HepG2 (cell line): Measurements from ENCODE around the gene ITIH1. TPM values are rescaled to one million over a fixed set of nuclear protein-coding genes. Genes with fewer than 3 reads are reported as not detected.

Source experiments
- ARNT ChIP-seq: fragments of 450-650 bp; IDR thresholded peaks from 2 replicates; pipeline ENCODE4 v1.6.1; 2017
- ATF2 ChIP-seq: sonication (generic); formaldehyde crosslinking; IDR thresholded peaks from 2 replicates; pipeline ENCODE4 v1.4.0; 2020; ENCODE audit warnings: missing genetic modification reagents
- FOXA1 ChIP-seq, 2 experiments: fragments of 450-650 bp in 1 of 2; sonication (generic) in 1 of 2; formaldehyde crosslinking in 1 of 2; IDR thresholded peaks; 2 replicates each; pipeline versions ENCODE4 v1.4.0 to v1.6.1; 2016 to 2020; ENCODE audit warnings: missing genetic modification reagents in 1 of 2
- GMEB1 ChIP-seq: sonication (generic); formaldehyde crosslinking; IDR thresholded peaks from 2 replicates; pipeline ENCODE4 v1.5.1; 2020; ENCODE audit warnings: missing genetic modification reagents, mild to moderate bottlenecking, borderline replicate concordance
- GMEB2 ChIP-seq: IDR thresholded peaks from 2 replicates; pipeline ENCODE4 v1.6.1; 2016; ENCODE audit warnings: missing biosample characterization, missing genetic modification reagents, low read depth
- NR3C1 ChIP-seq: sonication (generic); formaldehyde crosslinking; IDR thresholded peaks from 2 replicates; pipeline ENCODE4 v1.4.0; 2020; ENCODE audit warnings: missing genetic modification reagents
- POLR2A ChIP-seq, 2 experiments: IDR thresholded peaks; 2 replicates each; pipeline ENCODE4 v1.6.1; 2011; ENCODE audit warnings: low read depth in 2 of 2, low read length in 2 of 2, mild to moderate bottlenecking in 1 of 2, moderate library complexity in 1 of 2; ENCODE audit not compliant: insufficient read depth in 1 of 2
- TFDP2 ChIP-seq: sonication (generic); formaldehyde crosslinking; IDR thresholded peaks from 2 replicates; pipeline ENCODE4 v1.4.0; 2020; ENCODE audit warnings: missing genetic modification reagents
- ZFP36L2 ChIP-seq: sonication (generic); formaldehyde crosslinking; IDR thresholded peaks from 2 replicates; pipeline ENCODE4 v1.4.0; 2020; ENCODE audit warnings: missing genetic modification reagents
- ZFY ChIP-seq: sonication (generic); formaldehyde crosslinking; IDR thresholded peaks from 2 replicates; pipeline ENCODE4 v1.4.0; 2020; ENCODE audit warnings: missing genetic modification reagents
- ZMYM4 ChIP-seq: sonication (generic); formaldehyde crosslinking; IDR thresholded peaks from 2 replicates; pipeline ENCODE4 v1.8.1; 2023; ENCODE audit warnings: mild to moderate bottlenecking, missing genetic modification reagents
- ZNF704 ChIP-seq: sonication (generic); formaldehyde crosslinking; IDR thresholded peaks from 2 replicates; pipeline ENCODE4 v1.8.1; 2023; ENCODE audit warnings: mild to moderate bottlenecking, inconsistent platforms, moderate library complexity, missing genetic modification reagents, borderline replicate concordance
- ZNF788 ChIP-seq: sonication (generic); formaldehyde crosslinking; IDR thresholded peaks from 2 replicates; pipeline ENCODE4 v1.5.0; 2020; ENCODE audit warnings: mild to moderate bottlenecking, missing genetic modification reagents, borderline replicate concordance
- polyA plus RNA-seq, 8 experiments: library from polyadenylated mRNA; depleted of rRNA in 3 of 8; stranded (reverse) in 7 of 8; unstranded in 1 of 8; fragments of >200 nt; fragmentation: Illumina TruSeq in 4 of 8; extraction: Trizol in 4 of 8; gene quantifications; 2 replicates each; pipeline versions ENCODE4 v1.2.1 to v1.2.3, GENCODE V29; 2011 to 2016; ENCODE audit warnings: low read depth in 4 of 8, missing spikeins in 1 of 8, mixed read lengths in 1 of 8; ENCODE audit not compliant: insufficient read depth in 1 of 8
- total RNA-seq, 5 experiments: library from RNA; depleted of rRNA; stranded (reverse); fragments of >200 nt; fragmentation: Illumina TruSeq; extraction: Trizol; gene quantifications; 2 replicates each; pipeline ENCODE4 v1.2.3, GENCODE V29; 2016; ENCODE audit warnings: low read depth in 1 of 5
- TF ChIP-seq, protein P1 (sequence below): sonication (generic); formaldehyde crosslinking; IDR thresholded peaks from 2 replicates; pipeline ENCODE4 v1.4.0; 2020; ENCODE audit warnings: mild to moderate bottlenecking, missing genetic modification reagents
- TF ChIP-seq, protein P2 (sequence below): IDR thresholded peaks from 2 replicates; pipeline ENCODE4 v1.4.0; 2020; ENCODE audit warnings: mild to moderate bottlenecking, missing genetic modification reagents

ITIH1 gene
- total and polyA plus RNA-seq, 2 of the 13 experiments (the other 11 are each of a cell fraction or from before 2014, with no cell fraction given) = 12.3 to 19.6 TPM

DNA sequence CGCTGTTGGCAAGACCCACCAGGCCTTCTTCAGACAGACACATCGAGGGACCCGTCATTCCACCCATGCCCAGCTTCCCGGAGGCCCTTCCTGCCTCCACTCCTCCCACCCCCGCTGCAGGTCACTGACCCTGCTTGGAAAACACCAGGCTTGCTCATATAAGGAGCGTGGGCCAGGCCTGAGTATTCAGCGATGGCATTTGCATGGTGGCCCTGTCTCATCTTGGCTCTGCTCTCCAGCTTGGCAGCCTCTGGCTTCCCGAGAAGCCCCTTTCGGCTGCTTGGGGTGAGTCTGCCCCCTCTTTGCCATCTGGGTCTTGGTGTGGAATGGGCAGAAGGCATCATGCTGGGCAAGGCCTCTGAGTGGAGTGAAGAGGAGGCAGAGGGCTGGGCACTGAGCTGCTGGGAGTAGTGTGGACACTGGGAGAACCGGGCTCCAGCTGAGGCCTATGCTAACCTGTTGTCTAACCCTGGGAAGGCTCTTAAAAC, 17.3 kb downstream of the ITIH1 start, which contains the start of gene ITIH3 (continued):
- TF ChIP-seq ATF2 (CRISPR knock-in tag) (0 out of 2 replicates have a peak, but pooled peaks have one; percentile 0), GMEB2 (CRISPR knock-in tag) (no peak), ARNT (no peak), POLR2A (IDR thresholded peaks at IDR 0.05; ENCODE audit: insufficient read depth in 1 of 2, low read depth in 2 of 2, low read length in 2 of 2) (peak in 1 of 2 experiments; percentile 66; a peak in 2 of 4 replicates), ZFY (CRISPR knock-in tag) (peak; percentile 80), TFDP2 (CRISPR knock-in tag) (0 out of 2 replicates have a peak, but pooled peaks have one; percentile 10), ZMYM4 (peak; percentile 63; the same call in 1 of the 2 replicates), GMEB1 (peak; percentile 44; the same call in 1 of the 2 replicates), ZNF788 (CRISPR knock-in tag) (0 out of 2 replicates have a peak, but pooled peaks have one; percentile 20), ZNF704 (no peak), FOXA1 (IDR thresholded peaks at IDR 0.05) (no peak), FOXA1 (CRISPR knock-in tag; IDR thresholded peaks at IDR 0.05) (0 out of 2 replicates have a peak, but pooled peaks have one; percentile 21), ZFP36L2 (no peak), NR3C1 (CRISPR knock-in tag) (no peak)
- TF ChIP-seq, protein P1, sequence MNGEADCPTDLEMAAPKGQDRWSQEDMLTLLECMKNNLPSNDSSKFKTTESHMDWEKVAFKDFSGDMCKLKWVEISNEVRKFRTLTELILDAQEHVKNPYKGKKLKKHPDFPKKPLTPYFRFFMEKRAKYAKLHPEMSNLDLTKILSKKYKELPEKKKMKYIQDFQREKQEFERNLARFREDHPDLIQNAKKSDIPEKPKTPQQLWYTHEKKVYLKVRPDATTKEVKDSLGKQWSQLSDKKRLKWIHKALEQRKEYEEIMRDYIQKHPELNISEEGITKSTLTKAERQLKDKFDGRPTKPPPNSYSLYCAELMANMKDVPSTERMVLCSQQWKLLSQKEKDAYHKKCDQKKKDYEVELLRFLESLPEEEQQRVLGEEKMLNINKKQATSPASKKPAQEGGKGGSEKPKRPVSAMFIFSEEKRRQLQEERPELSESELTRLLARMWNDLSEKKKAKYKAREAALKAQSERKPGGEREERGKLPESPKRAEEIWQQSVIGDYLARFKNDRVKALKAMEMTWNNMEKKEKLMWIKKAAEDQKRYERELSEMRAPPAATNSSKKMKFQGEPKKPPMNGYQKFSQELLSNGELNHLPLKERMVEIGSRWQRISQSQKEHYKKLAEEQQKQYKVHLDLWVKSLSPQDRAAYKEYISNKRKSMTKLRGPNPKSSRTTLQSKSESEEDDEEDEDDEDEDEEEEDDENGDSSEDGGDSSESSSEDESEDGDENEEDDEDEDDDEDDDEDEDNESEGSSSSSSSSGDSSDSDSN (CRISPR knock-in tag) = 0 out of 2 replicates have a peak, but pooled peaks have one; percentile 22
- TF ChIP-seq, protein P2, sequence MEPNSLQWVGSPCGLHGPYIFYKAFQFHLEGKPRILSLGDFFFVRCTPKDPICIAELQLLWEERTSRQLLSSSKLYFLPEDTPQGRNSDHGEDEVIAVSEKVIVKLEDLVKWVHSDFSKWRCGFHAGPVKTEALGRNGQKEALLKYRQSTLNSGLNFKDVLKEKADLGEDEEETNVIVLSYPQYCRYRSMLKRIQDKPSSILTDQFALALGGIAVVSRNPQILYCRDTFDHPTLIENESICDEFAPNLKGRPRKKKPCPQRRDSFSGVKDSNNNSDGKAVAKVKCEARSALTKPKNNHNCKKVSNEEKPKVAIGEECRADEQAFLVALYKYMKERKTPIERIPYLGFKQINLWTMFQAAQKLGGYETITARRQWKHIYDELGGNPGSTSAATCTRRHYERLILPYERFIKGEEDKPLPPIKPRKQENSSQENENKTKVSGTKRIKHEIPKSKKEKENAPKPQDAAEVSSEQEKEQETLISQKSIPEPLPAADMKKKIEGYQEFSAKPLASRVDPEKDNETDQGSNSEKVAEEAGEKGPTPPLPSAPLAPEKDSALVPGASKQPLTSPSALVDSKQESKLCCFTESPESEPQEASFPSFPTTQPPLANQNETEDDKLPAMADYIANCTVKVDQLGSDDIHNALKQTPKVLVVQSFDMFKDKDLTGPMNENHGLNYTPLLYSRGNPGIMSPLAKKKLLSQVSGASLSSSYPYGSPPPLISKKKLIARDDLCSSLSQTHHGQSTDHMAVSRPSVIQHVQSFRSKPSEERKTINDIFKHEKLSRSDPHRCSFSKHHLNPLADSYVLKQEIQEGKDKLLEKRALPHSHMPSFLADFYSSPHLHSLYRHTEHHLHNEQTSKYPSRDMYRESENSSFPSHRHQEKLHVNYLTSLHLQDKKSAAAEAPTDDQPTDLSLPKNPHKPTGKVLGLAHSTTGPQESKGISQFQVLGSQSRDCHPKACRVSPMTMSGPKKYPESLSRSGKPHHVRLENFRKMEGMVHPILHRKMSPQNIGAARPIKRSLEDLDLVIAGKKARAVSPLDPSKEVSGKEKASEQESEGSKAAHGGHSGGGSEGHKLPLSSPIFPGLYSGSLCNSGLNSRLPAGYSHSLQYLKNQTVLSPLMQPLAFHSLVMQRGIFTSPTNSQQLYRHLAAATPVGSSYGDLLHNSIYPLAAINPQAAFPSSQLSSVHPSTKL = peak; percentile 63; the same call in 1 of the 2 replicates
